NK-92 (cell line): ENCODE data around the gene SCNN1B.

ENCODE experiments used
- DNase-seq: peaks from one replicate; lab custom pipeline; 2025; ENCODE audit not compliant: unreplicated experiment; lab: John Stamatoyannopoulos, UW

The SCNN1B gene

DNA sequence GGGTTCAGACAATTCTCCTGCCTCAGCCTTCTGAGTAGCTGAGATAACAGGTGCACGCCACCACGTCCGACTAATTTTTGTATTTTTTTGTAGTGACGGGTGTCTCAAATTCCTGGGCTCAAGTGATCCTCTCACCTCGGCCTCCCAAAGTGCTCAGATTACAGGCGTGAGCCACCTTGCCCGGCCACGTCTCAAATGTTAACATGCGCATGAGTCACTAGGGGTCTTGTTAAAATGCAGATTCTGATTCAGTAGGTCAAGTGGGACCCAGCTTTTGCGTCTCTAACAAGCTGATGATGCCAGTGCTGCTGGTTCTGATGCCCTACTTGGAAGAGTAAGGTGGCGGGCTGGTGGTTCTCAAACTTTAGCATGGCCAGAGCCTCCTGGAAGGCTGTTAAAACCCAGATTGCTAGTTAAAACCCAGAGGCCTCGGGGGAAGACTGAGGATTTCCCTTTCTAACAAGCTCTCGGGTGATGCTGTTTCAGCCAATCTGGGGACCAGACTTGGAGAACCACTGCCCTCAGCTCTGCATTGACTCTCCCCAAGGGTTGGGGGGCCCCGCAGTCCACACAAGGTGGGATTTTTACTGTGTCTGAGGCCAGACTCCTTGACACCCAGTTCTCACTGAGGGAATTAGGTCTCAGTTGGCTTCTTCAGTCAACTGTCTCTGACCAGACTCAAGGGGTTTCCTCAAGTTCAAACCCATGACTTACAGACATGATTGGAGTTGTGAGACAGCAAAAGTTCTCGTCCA is 17.9 kb downstream of the SCNN1B start:
- DNase-seq: no peak

DNA sequence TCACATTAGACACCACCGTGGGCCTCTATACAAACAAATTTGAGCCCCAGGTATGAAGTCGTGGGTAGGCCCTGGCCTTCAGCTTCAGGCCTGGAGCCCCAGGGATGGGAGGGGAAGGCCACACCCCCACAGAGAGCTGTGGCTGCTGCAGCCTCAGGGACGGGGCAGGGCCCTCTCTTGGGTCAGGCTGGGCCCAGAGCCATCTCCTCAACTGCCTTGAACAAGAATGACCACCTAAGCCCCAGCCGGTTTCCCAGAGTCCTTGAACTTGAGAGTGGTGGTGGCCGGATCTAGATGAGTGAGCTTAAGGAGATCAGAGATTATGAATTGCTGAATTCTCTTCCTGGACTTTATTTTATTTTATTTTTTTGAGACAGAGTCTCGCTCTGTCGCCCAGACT is 18.6 kb downstream of the SCNN1B start:
- DNase-seq: no peak

DNA sequence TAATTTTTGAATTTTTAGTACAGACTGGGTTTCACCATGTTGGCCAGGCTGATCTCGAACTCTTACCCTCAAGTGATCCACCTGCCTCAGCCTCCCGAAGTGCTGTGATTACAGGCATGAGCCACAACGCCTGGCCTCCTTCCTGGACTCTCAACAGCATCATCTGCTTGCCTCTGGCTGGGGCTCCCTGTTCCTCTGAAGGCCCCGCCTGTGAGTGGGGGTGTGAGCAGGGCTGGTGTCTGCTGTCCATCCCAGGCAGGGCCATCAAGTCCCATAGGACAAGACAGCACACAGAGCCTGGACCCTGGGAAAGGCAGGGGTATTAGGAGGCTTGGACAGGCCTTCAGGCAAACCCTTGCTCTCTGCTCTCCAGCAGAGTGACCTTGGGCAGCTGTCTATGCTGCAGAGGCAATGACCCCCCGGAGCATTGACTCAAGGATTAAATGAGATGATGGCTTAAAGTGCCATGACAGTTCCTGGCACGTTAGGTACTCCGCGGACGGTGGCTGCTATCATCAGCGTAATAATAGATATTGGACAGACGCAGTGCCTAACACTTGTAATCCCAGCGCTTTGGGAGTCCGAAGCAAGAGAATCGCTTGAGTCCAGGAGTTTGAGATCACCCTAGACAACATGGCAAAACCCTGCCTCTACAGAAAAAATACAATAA is 19.2 kb downstream of the SCNN1B start:
- DNase-seq: no peak

DNA sequence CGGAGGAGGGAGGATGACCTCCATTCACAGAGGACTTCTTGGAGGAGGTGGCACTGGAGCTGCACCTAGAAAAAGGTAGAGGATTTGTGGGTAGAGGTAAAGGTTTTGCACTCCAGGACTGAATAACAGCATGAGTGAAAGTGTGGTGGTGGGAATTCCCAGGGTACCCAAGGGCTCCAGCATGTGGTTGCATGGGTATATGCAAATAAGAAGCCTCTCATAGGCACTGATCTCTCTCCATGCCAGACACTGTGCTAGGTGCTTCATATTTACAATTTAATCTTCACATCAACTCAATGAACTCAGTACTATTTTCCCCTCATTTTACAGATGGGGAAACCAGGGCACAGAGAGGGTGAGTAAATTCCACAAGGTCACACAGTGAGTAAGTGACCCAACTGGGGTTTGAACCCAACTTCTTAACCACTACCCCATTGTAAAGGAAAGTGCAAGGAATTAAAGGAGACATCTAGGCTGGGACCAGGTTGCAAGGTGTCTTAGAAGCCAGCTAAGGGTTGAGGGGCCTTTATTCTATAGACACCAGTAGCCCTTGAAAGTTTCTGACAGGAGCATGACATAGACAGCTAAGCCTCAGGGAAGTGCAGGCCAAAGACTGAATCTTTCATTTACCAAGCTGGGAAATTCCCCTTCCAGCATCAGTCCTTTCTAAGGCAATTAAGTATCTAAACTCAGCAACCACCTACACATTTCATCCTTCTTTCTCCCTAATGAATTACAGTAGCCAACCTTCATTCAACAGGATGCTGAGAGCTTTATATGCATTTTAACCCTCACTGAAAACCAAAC is 21.3 kb downstream of the SCNN1B start:
- no peak for DNase-seq

DNA sequence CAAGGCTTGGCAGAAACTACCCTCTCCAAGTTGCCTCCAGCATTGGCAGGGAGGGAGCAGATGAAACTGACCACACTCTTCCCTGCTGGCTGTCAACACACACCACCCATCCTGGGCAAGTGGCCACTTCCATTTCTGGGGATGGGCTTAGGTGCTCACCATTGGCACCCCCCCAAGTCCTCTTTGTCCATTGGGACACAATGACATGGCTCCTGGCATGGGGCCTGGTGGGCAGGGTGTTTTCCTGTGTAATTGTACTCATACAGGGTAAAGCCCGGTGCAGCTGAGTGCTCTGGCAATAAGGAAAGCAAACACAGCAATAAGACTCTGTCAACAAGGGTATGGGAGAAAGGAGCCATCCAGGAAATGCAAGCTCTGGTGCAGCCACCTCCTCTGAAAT is 22.6 kb downstream of the SCNN1B start:
- DNase-seq: no peak

DNA sequence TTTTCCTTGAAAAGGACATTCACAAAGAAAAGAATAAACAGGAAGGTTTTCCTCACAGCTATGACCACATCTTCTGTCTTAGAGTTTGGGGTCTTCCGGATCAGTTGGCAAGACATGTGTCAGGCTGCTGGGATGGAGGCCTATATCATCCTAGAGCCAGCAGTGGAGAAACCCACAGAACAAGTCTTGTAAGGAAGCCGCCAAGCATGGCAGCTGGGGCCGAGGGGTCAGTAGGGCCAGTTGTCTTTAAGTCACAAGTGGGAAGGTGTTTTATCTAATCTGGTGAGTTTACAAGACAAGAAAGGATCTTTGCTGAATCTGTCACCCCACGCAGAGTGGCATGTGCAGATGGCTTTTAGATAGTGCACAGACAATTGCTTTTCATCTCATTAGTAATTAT is 25.7 kb downstream of the SCNN1B start:
- no peak for DNase-seq

DNA sequence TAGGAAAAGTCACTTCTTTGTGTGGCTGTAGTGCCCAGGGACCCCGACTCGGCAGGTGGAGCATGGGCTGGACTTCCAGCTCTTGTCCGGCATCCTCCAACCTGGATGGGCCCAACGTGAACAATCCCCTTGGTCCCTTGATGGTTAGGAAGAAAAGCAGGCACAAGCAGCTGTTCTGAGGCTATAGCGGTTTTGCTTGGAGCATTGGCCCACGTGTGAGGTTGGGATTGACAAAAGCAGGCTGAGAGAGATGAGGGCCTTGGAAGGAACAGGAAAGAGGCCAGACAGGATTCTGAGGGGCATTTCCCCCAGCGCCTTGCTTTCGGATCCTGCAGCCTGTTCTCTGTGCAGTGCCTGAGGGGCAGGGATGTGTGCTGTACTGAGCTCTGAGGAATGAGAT is 28.1 kb downstream of the SCNN1B start:
- DNase-seq: no peak

DNA sequence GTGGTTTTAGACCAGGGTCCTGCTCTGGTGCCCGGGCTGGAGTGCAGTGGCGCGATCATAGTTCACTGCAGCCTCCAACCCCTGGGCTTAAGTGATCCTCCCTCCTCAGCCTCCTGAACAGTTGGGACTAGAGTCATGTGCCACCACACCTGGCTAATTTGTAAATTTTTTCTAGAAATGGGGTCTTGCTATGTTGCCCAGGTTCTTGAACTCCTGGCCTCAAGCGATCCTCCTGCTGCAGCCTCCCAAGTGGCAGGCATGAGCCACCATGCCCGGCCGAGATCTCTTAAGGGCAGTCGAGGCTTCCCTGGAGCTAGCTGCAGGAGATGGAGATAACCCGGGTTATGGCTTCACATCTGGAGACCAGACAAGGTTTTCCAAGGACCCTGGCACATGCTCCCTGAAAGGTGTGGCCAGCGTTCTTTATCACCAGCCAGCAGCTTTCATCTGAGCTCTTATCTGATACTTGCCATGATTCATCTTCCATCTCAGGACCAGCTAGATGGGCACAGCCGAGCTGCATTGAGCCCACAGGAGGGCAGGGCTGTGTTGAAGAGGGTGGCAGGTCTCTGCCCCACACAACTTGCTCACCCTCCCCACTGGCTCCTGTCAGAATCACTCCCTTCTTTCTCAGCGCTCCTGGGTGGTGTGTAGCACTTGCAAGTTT is 28.6 kb downstream of the SCNN1B start:
- DNase-seq: no peak

DNA sequence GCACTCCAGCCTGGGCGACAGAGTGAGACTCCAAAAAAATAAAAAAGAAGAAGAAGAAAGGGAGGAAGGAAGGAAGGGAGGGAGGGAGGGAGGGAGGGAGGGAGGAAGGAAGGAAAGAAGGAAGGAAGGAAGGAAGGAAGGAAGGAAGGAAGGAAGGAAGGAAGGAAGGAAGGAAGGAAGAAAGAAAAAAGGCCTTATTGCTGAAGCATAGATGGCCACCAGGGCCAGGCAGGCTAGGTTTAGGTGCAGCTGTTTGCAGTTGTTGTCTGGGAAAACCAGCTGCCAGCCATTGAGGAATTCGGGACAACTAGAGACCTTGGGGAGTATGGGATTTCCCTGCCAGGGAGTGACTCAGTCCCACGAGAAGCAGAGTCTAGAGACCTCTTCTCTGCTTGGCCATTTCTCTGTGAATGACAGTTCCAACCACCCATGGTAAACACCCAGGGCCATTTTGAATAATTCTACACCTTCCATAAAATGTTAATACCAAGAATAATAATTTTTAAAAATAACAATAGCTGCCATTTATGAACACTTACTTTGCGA is 31.0 kb downstream of the SCNN1B start:
- DNase-seq: no peak

DNA sequence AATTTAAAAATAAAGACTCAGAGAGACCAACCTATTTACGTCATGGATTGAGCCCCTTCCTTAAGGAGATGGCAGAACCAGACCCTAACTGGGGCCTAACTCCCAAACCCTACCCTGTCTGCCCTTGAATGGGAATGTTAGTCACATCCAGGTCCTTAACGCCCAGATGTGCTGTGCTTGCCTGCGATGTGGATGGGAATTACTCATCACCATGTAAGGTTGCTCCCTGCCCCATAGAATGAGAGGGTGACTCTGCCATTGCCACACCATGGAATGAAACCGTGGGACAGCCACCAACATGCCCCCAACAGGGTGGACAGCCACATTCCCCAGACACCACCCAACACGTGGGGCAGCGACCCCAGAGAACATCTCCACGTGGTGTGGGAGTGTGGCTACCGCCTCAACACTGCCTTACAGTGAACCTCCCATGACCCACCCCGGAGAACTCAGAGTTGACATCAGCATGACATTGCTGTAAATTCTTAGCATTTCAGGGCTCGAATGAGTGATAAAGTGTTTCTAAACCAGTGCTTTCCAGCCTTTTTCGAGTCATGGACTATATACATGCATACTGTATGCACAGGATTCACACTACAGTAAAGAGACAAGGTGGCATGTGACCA is 31.8 kb downstream of the SCNN1B start:
- no peak for DNase-seq

DNA sequence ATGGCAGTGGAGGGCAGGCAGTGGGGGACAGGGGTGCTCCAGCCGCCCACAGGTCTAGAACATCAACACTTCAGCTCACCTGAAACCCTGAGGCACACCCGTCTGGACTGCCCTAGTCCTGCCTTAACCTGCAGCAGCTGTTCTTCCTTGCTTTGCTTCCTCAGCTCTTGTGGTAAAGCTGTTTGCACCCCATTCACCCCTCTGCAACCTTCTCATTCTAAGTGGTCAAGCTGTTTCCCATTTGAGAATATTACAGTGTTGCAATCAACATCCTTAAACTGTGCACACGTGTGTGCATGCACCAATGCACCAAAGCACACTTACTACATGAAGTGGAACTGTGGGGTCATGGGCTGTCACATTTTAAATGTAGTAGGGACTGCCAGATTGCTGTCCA is 32.4 kb downstream of the SCNN1B start:
- DNase-seq: no peak

DNA sequence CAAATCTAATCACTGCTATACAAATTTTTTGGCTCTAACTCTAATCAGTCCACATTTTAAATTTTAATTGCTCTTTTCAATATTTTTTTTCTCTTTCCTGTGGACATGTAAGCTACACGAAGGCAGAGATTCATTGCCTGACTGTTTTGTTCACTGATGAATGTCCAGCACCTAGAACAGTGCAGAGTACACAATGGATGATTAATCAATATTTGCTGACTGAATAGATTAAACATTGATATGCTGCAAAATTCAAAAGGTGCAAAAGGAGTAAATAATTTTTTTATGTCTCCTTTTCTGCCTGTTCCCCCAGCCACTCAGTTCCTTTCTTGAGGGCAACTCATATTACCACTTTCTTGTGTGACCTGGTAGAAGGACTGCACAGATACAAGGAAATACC is 32.8 kb downstream of the SCNN1B start:
- no peak for DNase-seq

DNA sequence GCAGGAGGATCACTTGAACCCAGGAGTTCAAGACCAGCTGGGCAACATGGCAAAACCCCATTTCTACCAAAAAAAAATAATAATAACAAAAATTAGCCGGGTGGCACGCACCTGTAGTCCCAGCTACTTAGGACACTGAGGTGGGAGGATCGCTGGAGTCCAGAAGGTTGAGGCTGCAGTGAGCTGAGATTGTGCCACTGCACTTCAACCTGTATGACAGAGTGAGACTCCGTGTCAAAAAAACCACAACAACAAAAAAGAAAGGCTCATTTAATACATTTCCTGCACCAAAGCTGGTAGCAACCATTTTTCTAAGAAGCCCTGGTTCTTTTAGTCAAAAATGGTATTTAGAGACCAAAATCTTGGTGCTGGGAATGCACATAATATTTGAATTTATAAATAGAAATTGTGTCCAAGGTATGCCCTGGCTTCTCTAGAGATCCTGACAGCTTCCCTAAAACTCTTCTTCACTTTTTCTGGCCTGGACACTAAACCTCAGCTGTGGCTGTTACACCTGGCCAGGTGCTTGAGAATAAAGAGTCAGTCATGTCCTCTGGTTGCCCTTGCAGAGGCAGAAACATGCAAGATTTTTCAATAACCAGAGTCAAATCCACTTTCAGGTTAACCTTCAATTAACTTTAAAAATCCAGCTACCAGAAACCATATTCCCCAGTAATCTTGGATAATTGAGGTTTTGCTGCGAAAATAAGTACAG is 35.9 kb downstream of the SCNN1B start:
- DNase-seq: no peak

DNA sequence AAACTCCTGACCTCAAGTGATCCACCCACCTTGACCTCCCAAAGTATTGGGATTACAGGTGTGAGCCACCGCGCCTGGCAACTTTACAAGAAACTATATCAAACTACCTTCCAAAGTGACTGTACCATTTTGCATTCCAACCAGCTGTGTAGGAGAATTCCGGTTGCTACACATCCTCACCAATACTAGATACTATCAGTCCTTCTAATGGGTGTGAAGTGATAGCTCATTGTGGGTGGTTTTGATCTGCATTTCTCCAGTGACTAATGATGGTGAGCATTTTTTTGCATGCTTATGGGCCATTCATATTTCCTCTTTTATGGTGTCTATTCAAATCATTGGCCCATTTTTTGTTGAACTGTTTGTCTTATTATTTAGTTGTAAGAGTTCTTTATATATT is 37.7 kb downstream of the SCNN1B start:
- DNase-seq: no peak

DNA sequence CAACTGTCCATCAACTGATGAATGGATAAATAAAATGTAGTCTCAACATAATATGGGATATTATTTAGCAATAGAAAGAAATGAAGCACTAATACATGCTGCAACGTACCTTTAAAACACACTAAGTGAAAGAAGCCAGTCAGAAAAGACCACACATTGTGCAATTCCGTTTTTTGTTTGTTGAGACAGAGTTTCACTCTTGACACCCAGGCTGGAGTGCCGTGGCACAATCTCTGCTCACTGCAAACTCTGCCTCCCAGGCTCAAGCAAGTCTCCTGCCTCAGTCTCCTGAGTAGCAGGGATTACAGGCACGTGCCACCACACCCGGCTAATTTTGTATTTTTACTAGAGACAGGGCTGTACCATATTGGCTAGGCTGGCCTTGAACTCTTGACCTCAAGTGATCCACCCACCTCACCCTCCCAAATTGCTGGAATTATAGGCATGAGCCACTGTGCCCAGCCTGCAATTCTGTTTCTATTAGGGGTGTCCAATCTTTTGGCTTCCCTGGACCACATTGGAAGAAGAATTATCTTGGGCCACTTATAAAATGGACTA is 40.1 kb downstream of the SCNN1B start:
- no peak for DNase-seq

DNA sequence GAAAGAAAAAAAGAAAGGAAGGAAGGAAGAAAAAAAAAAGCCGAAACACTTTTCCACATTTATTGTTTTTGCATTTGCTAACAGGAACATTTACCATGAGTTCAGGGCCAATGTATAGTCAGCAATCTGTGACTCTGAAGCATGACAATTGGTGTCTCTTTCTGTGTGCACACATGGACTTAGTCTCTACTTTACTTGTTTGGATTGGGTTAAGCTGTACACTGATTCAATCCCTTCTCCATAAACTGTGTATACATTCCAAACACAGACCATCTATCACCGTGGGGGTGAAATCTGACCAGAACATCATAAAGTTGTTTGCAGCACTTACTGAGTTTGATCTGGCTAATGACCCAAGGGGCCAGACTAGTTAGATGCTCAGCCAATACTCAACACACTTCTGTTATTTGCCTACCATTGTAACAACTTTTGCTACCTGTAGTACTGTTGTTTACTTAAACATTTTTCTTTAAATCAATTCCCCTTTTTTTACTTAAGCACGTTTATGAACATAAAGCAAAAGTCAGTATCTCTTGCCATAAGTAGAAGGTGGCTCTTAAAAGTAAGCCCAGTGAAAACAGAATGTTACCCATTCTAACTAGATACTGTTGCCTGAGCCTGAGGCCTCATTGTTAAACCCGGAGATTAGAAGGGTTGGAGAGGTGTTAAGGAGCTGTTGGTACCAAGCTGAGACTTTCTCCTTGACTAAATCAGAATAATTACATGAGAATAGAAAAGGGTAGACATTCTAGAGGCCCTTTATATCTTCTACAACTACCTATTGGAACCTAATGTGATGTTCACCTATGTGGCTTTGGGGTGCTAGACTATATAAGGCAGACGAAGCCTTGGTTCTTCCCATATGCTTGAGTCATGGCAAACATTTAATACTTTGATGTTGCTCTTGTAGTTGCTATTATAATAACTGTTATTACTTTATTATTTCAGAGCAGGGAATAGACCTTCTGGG is 41.8 kb downstream of the SCNN1B start:
- DNase-seq: no peak

DNA sequence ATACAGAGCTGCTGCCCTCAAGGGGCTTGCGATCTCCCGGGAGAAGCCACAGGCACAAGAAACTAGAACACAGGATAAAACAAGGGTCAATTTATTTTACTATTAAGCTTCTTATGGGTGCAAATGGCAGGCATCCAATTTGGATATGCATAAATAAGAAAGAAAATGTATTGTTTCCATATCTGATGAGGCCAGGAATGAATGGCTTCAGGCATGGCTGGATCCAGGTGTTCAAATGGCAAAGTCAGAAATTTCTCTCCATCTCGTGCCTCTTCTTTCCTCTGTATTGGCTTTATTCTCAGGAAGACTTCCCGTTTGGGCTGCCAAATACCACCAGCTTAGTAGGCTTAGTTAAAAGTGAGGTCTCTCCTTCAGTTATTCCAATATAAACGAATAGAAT is 43.1 kb downstream of the SCNN1B start:
- DNase-seq: no peak

DNA sequence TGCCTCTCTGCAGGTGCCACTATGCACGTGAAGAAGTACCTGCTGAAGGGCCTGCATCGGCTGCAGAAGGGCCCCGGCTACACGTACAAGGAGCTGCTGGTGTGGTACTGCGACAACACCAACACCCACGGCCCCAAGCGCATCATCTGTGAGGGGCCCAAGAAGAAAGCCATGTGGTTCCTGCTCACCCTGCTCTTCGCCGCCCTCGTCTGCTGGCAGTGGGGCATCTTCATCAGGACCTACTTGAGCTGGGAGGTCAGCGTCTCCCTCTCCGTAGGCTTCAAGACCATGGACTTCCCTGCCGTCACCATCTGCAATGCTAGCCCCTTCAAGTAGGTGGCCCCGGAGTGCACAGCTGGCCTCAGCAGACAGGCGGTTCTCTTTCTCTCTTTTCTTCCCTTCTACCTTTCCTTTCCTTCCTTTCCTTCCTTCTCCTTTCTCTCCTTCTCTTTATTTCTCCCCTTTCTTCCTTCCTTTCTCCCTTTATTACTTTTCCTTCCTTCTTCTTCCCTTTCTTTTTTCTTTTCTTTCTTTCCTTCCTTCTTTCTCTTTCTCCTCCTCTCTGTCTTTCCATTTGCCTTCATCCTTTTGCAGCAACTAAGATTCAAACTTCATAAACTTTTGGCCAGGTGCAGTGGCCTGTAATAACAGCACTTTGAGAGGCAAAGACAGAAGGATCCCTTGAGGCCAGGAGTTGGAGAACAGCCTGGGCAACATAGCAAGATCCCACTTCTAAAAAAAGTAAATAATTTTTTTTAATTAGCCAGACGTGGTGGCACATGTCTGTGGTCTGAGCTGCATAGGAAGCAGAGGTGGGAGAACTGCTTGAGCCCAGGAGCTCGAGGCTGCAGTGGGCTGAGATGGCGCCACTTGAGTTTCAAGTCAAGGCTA is 46.7 kb downstream of the SCNN1B start:
- DNase-seq: no peak
